ENCODE data around the gene ACSL5.

DNA sequence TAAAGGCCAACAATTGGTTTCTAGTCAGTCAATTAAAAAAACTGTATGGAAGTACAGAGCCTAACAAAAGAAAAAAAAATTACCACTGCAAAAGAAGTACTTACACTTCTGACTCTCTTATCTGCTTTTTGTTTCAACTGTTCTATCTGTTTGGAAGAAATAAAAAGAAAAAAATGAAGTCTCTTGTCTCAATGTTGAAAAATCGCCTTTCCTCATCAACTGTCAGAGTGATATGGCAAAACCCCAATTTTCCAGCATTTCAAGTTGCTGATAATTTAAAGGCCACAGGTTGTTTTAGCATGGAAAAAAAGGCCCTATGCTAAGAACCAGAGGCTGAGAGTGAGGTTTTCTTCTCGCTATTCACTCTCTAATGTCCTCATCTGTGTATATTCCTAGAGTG lies 59.2 kb downstream of the ACSL5 start:
- TF ChIP-seq POLR2AphosphoS5 (IDR thresholded peaks at IDR 0.05; ENCODE audit: borderline replicate concordance, low read depth, low read length): no peak
- TF ChIP-seq FOXP2 (optimal IDR thresholded peaks at IDR 0.05; ENCODE audit: control extremely low read depth, extremely low read length, insufficient read depth): no peak
